ENCODE results near the gene EVC2. TPM values are rescaled to one million over a fixed set of nuclear protein-coding genes. Genes with fewer than 3 reads are reported as not detected.

The EVC2 gene
- total RNA-seq, 1 donor from 2014 or later: 1.4 TPM

- intact Hi-C loops (cut with micrococcal nuclease): no loop called here
- Histone ChIP-seq H3K36me3 (peaks cover 21% of the 10 kb centered on the region), H3K4me3 (no peak overlapping the region), H3K27me3 (ENCODE audit: low read depth) (no peaks in the 10 kb centered on the region), H3K27ac (replicated peaks) (no peak overlapping the region), H3K9me3 (replicated peaks) (no peaks in the 10 kb centered on the region), H3K4me1 (no peaks in the 10 kb centered on the region)
- DNase-seq: no peak
- TF ChIP-seq, protein P1, sequence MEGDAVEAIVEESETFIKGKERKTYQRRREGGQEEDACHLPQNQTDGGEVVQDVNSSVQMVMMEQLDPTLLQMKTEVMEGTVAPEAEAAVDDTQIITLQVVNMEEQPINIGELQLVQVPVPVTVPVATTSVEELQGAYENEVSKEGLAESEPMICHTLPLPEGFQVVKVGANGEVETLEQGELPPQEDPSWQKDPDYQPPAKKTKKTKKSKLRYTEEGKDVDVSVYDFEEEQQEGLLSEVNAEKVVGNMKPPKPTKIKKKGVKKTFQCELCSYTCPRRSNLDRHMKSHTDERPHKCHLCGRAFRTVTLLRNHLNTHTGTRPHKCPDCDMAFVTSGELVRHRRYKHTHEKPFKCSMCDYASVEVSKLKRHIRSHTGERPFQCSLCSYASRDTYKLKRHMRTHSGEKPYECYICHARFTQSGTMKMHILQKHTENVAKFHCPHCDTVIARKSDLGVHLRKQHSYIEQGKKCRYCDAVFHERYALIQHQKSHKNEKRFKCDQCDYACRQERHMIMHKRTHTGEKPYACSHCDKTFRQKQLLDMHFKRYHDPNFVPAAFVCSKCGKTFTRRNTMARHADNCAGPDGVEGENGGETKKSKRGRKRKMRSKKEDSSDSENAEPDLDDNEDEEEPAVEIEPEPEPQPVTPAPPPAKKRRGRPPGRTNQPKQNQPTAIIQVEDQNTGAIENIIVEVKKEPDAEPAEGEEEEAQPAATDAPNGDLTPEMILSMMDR (IDR thresholded peaks at IDR 0.05; ENCODE audit: borderline replicate concordance): no peak
Measured at GRCh38 chr4:5720980-5721379, 12.6 kb upstream of the EVC2 start.

GRCh38 chr4:5720157-5720850 is 11.9 kb upstream of the EVC2 start:
- H3K9me3 ChIP-seq (replicated peaks): peaks cover 6% of the 10 kb centered on the region
- DNase-seq: no peak
- intact Hi-C loops (cut with micrococcal nuclease): no loop called here
- TF ChIP-seq, protein P1 (IDR thresholded peaks at IDR 0.05; ENCODE audit: borderline replicate concordance): no peak
- no peak overlapping the region for H3K27ac ChIP-seq (replicated peaks)
- no peak overlapping the region for H3K4me3 ChIP-seq
- H3K4me1 ChIP-seq: no peaks in the 10 kb centered on the region
- no peaks in the 10 kb centered on the region for H3K27me3 ChIP-seq (ENCODE audit: low read depth)
- peaks cover 24% of the 10 kb centered on the region for H3K36me3 ChIP-seq

DNA sequence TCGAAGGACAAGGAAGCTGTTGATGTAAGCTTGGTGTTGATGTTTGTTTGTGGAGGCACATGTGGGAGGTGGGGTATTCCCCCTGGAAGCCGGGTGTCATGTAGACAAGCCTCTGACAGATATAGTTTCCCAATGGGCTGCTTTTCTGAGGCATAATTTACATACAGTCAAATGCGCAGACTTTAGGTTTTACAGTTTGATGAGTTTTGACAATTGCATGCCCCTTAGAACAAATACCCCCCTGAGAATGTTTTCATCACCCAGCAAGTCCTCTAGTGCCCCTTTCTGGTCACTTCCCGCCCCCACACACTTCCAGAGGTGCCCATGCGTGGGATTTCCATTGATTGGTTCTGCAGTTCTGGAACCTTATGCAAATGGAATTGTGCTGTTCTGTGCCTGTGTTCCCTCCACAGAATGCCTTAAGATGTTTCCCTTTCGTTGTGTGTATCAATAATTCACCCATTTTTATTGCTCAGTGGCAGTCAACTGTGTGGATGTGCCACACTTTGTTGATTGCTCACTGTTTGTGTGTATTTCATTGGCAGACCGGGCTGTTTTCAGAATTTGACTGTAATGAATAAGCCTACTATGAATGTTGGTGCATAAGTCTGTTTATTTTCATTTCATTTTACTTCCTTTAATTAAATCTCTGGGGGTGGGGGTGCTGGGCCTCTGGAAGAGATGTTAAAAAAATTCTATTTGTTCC is 11.1 kb upstream of the EVC2 start:
- intact Hi-C loops (cut with micrococcal nuclease): no loop called here
- TF ChIP-seq, protein P1 (IDR thresholded peaks at IDR 0.05; ENCODE audit: borderline replicate concordance): no peak
- H3K27me3 ChIP-seq (ENCODE audit: low read depth): no peaks in the 10 kb centered on the region
- no peak overlapping the region for H3K4me3 ChIP-seq
- H3K9me3 ChIP-seq (replicated peaks): peaks cover 14% of the 10 kb centered on the region
- peaks cover 24% of the 10 kb centered on the region for H3K36me3 ChIP-seq
- H3K4me1 ChIP-seq: no peaks in the 10 kb centered on the region
- no peak overlapping the region for H3K27ac ChIP-seq (replicated peaks)
- no peak for DNase-seq

DNA sequence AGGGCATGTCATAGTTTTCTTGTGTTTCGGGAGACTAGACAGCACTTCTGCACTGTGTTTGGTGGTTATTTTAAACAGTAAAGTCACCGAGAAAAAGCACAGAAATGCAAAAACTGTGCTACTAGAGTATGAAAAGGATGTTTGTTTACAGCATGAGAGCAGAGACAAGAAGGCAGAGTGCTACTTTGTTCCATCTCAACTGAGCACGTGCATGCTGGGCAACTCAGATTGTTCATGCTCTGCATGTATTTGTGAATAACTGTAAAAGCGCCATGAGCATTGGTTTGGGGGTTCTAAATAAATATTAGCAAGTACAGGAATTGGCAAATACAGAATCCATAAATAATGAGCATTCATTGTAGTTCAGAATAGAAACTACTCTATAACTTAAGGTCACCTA is 10.1 kb upstream of the EVC2 start:
- H3K9me3 ChIP-seq (replicated peaks): peaks cover 16% of the 10 kb centered on the region
- intact Hi-C loops (cut with micrococcal nuclease): no loop called here
- H3K4me1 ChIP-seq: no peaks in the 10 kb centered on the region
- H3K27me3 ChIP-seq (ENCODE audit: low read depth): no peaks in the 10 kb centered on the region
- peaks cover 21% of the 10 kb centered on the region for H3K36me3 ChIP-seq
- no peak overlapping the region for H3K27ac ChIP-seq (replicated peaks)
- TF ChIP-seq, protein P1 (IDR thresholded peaks at IDR 0.05; ENCODE audit: borderline replicate concordance): no peak
- no peak for DNase-seq
- H3K4me3 ChIP-seq: no peak overlapping the region

DNA sequence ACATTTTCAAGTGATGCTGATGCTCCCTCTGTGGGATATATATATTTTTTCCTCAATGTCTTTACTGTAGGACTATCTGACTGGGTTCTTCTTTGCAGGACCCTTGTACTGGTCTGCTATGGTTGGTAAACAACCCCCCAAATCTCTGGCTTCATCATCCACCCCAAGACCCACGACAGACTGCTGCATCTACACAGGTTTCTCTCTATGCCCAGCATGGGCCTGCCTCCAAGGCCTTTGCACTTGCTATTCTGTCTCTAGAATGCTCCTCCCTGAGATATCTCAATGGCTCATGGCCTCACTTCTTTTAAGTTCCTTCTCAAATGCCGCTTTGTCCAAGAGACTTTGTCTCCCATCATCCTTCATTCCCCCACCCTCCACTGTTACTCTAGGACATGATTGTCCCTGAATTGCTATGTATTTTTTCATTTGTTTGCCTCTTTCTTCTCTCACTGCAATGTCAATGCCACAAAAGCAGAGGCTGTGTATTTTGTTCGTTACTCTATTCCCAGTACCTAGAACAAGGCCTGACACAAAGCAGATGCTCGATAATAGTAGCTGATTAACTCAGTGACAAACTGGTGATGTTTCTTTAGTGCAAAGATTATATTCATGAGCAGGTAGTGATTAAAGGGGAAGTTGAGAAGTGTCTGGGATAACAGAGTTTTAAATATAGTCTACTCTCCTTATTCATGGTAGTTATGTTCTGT is 9.2 kb upstream of the EVC2 start:
- Histone ChIP-seq H3K36me3 (peaks cover 21% of the 10 kb centered on the region), H3K27ac (replicated peaks) (no peak overlapping the region), H3K4me1 (no peaks in the 10 kb centered on the region), H3K27me3 (ENCODE audit: low read depth) (no peaks in the 10 kb centered on the region), H3K9me3 (replicated peaks) (peaks cover 16% of the 10 kb centered on the region), H3K4me3 (no peak overlapping the region)
- TF ChIP-seq, protein P1 (IDR thresholded peaks at IDR 0.05; ENCODE audit: borderline replicate concordance): no peak
- intact Hi-C loops (cut with micrococcal nuclease): no loop called here
- no peak for DNase-seq

Data from left ventricle myocardium inferior (tissue), 1 donor.